SK-N-SH treated with all-trans-retinoic acid at 6 μM for 48 hours (cell line): ENCODE measurements around the gene CYP8B1.

Experiments
- ARNTL ChIP-seq: fragments of 450-650 bp; formaldehyde crosslinking; IDR thresholded peaks from 2 replicates; pipeline ENCODE4 v1.5.0; 2020; ENCODE audit warnings: low read depth, mild to moderate bottlenecking, moderate library complexity, borderline replicate concordance
- CREB5 ChIP-seq: fragments of 250-450 bp; sonication (Bioruptor Pico); IDR thresholded peaks from 2 replicates; pipeline ENCODE4 v1.5.1; 2020; ENCODE audit warnings: low read depth, mild to moderate bottlenecking, moderate library complexity
- CSDC2 ChIP-seq: fragments of 250-450 bp; sonication (Bioruptor Pico); IDR thresholded peaks from 2 replicates; pipeline ENCODE4 v1.5.0; 2020; ENCODE audit warnings: mild to moderate bottlenecking, moderate library complexity
- PATZ1 ChIP-seq: fragments of 250-450 bp; sonication (Bioruptor Pico); IDR thresholded peaks from 2 replicates; pipeline ENCODE4 v1.8.0; 2020; ENCODE audit warnings: mild to moderate bottlenecking, moderate library complexity, borderline replicate concordance
- RARB ChIP-seq: fragments of 250-450 bp; sonication (Bioruptor Pico); IDR thresholded peaks from 2 replicates; pipeline ENCODE4 v1.8.0; 2021; ENCODE audit warnings: mild to moderate bottlenecking, moderate library complexity
- SNAI2 ChIP-seq: fragments of 250-450 bp; sonication (Bioruptor Pico); IDR thresholded peaks from 2 replicates; pipeline ENCODE4 v1.5.0; 2020; ENCODE audit warnings: mild to moderate bottlenecking, moderate library complexity
- TOX ChIP-seq: fragments of 250-450 bp; sonication (Bioruptor Pico); IDR thresholded peaks from 2 replicates; pipeline ENCODE4 v1.8.0; 2021; ENCODE audit warnings: mild to moderate bottlenecking, moderate library complexity, borderline replicate concordance
- ZC3H10 ChIP-seq: fragments of 250-450 bp; sonication (Bioruptor Pico); IDR thresholded peaks from 2 replicates; pipeline ENCODE4 v1.5.1; 2021; ENCODE audit warnings: mild to moderate bottlenecking, moderate library complexity
- ZFP3 ChIP-seq: fragments of 250-450 bp; sonication (Bioruptor Pico); IDR thresholded peaks from 2 replicates; pipeline ENCODE4 v1.5.0; 2020; ENCODE audit warnings: mild to moderate bottlenecking, moderate library complexity
- ZFP30 ChIP-seq: fragments of 450-650 bp; formaldehyde crosslinking; IDR thresholded peaks from 2 replicates; pipeline ENCODE4 v1.5.0; 2022; ENCODE audit warnings: mild to moderate bottlenecking, moderate library complexity
- ZNF565 ChIP-seq: fragments of 450-650 bp; formaldehyde crosslinking; conservative IDR thresholded peaks from 2 replicates; pipeline ENCODE4 v1.5.0; 2020; ENCODE audit warnings: low read depth, mild to moderate bottlenecking, moderate library complexity
- ZNF70 ChIP-seq: fragments of 450-650 bp; formaldehyde crosslinking; IDR thresholded peaks from 2 replicates; pipeline ENCODE4 v1.5.0; 2020; ENCODE audit warnings: mild to moderate bottlenecking, moderate library complexity
- ZNF8 ChIP-seq: fragments of 450-650 bp; formaldehyde crosslinking; IDR thresholded peaks from 2 replicates; pipeline ENCODE4 v1.5.0; 2020; ENCODE audit warnings: mild to moderate bottlenecking, moderate library complexity

GRCh38 chr3:42847731-42848130 is 27.9 kb downstream of the CYP8B1 start:
- TF ChIP-seq RARB (no peak), CREB5 (CRISPR knock-in tag) (no peak), ZNF8 (CRISPR knock-in tag) (no peak), ZNF565 (CRISPR knock-in tag) (no peak), ZFP30 (CRISPR knock-in tag) (no peak), TOX (no peak), CSDC2 (CRISPR knock-in tag) (no peak), ZFP3 (CRISPR knock-in tag) (no peak), SNAI2 (CRISPR knock-in tag) (no peak), ARNTL (CRISPR knock-in tag) (no peak), PATZ1 (no peak), ZC3H10 (CRISPR knock-in tag) (no peak), ZNF70 (CRISPR knock-in tag) (no peak)
